Measurements from ENCODE around the gene WNT8A. TPM values are rescaled to one million over a fixed set of nuclear protein-coding genes. Genes with fewer than 3 reads are reported as not detected.
A peak's percentile ranks its signal among the peaks of the same experiment; 100 is the strongest.
"Not testable (repeated sequence)": the region's sequence is repeated elsewhere in the genome, so short reads cannot be mapped to it uniquely, and the experiment has no call there.

Gene WNT8A, protein sequence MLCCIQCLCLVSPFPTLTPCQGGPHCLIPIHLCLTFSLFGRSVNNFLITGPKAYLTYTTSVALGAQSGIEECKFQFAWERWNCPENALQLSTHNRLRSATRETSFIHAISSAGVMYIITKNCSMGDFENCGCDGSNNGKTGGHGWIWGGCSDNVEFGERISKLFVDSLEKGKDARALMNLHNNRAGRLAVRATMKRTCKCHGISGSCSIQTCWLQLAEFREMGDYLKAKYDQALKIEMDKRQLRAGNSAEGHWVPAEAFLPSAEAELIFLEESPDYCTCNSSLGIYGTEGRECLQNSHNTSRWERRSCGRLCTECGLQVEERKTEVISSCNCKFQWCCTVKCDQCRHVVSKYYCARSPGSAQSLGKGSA
- total RNA-seq = not detected
- long read RNA-seq = 0 reads

DNA sequence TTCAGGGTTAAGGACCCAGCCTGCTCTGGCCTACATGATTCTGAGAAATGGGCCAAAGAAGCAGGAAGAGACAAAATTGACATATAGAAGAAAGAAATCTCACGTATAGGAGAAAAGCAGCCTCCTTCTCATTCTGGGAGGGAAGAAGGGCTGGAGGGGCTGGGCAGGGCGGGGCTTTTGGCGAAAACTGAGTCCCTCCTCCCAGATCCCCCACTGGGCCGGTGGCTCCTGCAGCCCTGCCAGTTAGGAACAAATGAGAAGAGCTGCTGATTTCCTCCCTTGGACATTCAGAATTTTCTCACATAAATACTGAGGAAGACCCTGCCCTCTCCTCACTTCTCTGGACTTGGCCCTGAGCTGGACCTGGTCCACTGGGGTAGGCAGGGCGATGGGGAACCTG is at the start of gene WNT8A:
Gene WNT8A (plus strand): TSS at position 332 of the 400 bp plus-strand sequence. CDS start 95 bp downstream, outside the sequence.
- intact Hi-C loops (cut with DNase I) = no loop called here
- no peak for DNase-seq (ENCODE audit: low spot score)

DNA sequence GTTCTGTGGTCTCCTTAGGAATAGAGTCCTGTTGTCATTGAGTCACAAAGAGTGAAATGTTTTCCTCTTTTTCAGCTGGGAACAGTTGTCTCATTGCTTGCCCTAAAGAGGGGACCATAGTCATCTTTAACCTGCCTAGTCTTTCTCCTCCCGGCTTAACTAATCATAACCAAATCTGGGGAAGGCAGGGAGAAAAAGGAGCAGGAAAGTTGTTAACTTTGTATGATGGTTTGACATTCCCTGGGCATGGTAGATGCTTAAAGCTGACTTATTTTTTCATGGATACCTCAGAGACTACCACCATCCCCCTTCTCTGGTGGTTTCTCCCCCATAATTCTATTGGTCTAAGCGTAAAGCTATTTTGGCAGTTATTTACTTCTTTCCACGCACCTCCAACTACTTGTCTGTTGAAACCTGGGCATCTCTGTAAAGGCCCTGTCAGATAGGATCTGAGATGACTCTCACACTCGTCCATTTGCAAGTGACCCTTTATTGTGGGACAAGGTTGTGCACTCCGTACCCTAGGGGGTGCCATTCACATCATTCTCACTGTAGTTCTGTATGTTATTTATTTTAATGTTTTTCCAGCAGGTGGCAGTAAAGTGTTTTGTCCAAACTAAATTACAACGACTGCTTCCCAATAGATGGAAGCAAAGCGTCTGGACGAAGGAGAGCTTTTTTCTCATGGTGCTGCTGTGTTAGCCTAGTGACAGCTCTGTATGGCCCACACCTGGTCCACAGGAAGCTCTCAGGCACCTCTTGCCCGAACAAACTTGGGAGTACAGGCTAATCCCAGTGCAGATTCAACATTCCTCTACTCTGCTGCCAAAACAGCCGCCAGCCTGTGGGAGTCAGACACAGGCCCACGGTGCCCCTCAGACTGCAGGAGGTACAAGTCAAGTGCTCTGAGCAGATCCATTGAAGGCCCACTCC is 48.0 kb upstream of the WNT8A start:
- no peak for DNase-seq (ENCODE audit: low spot score)
- intact Hi-C loops (cut with DNase I) = loop anchor here (1.0 to 5.0 kb wide), 2 partner anchors 33 to 96 kb away; no protein-coding TSS in a partner anchor

DNA sequence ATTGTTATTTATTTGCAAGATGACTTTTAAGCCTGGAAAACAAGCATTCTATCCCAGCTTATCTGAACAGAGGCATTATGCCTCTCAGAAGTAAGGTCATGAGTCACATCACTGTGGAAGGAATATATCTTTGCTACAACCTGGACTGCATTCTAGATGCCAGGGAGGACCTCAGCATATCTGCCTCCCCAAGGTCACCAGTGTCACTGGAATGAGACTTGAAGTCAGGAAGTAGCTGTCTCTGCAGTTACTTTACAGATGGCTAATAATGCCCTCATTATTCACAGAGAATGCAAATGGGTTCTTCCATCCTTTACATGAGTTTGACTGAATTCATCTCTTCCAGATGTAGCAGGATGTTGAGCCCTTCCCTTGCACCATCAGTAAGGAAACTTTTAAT is 46.6 kb upstream of the WNT8A start:
- intact Hi-C loops (cut with DNase I) = loop anchor here (5.0 kb wide), 1 partner anchor 95 kb away; no protein-coding TSS in a partner anchor

DNA sequence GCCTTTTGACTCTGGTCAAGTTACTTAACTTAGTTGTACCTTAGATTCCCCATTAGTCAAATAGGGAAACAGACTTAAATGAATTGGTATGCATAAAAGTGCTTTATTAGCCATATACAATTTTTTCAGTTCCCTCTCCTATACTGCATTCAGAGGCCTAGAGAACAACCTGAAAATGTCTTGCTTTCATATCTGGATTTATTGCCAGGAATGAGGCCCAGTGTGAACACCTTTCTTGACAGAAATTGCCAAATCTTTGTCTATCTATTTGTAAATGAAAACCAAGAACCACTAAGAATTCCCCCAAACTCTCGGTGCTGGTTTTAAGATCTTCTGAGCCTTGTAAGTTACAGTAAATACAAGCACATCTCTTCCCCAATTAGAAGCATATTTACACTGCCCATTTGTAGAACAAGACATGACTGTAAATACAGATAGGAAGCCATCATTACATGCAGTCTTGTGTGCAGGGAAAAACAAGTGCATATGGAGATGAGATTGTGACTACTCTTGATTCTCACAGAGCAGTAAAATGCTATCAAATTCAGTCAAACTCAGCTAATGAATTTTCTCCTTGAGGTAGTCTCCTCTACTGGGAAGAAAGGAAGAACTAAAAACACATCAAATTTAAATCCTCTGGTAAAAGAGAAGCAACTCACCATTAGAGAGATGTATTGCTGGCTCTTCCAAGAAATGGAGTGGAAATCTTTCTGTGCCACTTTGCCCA is 45.8 kb upstream of the WNT8A start:
- intact Hi-C loops (cut with DNase I) = loop anchor here (5.0 kb wide), 1 partner anchor 94 kb away; no protein-coding TSS in a partner anchor

More for the DNA sequence above, 46.6 kb upstream of the WNT8A start:
- no peak for DNase-seq (ENCODE audit: low spot score)

DNA sequence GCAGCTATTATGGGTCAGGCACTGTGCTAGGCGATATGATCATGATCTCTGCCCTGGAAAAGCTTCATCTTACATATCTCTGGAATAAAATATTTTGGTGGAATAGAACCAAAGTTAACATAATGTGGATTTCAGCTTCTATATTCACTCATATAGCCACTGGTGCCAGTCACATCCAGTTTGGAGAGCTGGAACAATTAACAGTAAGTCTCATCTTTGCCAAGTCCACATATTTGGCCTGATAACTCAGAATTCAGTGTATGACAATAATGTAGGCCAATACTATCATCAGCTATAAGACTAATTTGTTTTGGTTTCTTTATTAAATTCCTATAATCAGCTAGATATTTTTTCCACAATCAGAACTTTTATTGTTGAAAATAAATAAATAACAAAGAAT is 45.0 kb upstream of the WNT8A start:
- intact Hi-C loops (cut with DNase I) = loop anchor here (5.0 kb wide), 1 partner anchor 93 kb away; no protein-coding TSS in a partner anchor
- no peak for DNase-seq (ENCODE audit: low spot score)

More for the DNA sequence above, 45.8 kb upstream of the WNT8A start:
- no peak for DNase-seq (ENCODE audit: low spot score)

DNA sequence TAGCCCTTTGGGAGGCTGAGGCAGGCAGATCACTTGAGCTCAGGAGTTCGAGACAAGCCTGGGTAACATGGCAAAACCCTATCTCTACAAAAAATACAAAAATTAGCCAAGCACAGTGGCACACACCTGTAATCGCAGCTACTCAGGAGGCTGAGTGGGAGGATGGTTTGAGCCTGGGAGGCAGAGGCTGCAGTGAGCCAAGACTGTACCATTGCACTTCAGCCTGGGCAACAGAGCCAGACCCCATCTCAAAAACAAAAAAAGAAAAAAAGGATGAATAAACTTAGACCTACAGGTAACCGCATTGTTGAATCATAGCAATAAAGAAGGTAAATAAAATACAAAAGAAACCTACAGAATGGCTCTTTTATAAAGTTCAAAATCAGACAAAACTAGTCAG is 38.5 kb upstream of the WNT8A start:
- intact Hi-C loops (cut with DNase I); DNase-seq (ENCODE audit: low spot score): not testable (repeated sequence)

DNA sequence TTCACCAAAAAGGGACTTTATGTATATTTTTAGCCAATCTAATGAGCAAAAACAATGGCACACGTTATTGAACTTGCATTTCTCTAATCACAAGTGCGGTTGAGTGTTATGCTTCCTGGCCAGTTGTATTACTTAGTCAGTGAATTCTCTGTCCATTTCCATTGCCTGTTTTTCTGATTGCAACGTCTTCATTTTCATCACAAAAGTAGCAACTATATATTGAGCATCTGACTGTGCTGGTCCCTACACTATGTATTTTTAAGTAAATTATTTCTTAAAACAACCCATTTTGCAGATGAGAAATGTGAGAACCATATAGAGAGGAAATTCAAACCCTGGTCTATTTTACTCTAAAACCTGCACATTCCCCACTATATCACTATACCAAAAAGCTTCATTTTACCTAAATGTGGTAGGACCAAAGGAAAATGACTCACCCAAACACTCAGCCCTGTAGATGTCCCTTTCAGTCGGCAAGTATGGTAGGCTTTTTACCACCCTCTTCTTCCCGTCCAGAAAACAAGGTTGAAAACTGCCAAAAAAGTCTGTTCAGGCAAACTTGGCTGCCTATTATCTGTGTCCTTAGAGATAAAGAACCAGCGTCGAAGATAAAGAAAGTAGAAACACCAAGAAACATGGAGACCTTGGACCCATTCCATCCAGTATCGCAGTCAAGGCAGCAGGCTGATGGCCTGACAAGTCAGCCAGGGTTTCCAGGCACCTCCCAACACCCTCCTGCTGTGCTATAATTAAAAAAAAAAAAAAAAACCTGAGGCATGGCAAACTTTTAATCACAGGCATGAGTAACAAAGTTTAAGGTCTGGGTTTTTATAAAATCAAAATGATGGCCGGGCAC is 32.2 kb upstream of the WNT8A start:
- intact Hi-C loops (cut with DNase I) = no loop called here
- DNase-seq (ENCODE audit: low spot score) = no peak

DNA sequence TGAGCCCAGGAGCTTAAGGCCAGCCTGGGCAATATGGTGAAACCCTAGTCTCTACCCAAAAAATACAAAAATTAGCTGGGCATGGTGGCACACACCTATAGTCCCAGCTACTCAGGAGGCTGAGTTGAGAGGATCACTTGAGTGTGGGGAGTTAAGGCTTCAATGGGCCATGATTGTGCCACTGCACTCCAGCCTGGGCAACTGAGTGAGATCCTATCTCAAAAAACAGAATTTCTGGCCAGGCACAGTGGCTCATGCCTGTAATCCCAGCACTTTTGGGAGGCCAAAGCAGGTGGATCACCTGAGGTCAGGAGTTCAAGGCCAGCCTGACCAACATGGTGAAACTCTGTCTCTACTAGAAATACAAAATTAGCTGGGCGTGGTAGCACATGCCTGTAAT is 31.1 kb upstream of the WNT8A start:
- DNase-seq (ENCODE audit: low spot score); intact Hi-C loops (cut with DNase I): not testable (repeated sequence)

DNA sequence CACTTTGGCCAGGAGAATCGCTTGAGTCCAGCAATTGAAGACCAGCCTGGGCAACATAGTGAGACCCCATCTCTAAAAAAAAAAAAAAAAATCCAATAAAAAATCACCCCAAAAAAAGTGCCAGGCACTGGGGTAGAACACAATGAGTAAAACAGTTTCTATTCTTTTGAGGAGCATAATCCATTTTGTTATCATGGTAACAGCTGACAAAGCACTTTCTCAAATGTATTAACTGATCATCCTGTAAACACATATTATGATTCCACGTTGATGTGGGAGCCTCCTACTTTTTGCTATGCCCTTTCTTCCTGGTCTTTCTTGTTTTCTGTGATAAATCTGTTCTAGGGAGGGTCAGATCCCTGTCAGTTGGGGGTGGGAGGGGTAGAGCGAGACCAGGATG is 30.3 kb upstream of the WNT8A start:
- intact Hi-C loops (cut with DNase I) = no loop called here
- no peak for DNase-seq (ENCODE audit: low spot score)

DNA sequence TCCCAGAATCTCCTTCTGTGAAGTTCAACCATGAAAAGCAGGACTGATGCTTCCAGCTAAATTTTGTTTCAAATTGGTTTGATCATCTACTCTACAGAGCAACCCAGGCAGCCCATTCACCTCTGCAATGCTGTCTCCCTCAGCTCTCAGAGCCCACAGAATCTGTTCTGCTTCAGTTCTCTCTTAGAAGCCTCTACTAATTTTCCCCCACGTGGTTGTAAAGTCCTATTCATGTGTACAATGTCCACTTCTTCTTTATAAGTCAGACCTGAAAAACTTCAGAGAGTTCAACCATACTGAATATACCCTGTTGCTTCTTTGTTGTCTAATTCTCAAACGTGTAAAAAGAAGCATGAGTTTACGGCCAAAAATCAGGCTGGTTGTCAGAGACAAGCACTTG is 29.6 kb upstream of the WNT8A start:
- no peak for DNase-seq (ENCODE audit: low spot score)
- intact Hi-C loops (cut with DNase I) = no loop called here

DNA sequence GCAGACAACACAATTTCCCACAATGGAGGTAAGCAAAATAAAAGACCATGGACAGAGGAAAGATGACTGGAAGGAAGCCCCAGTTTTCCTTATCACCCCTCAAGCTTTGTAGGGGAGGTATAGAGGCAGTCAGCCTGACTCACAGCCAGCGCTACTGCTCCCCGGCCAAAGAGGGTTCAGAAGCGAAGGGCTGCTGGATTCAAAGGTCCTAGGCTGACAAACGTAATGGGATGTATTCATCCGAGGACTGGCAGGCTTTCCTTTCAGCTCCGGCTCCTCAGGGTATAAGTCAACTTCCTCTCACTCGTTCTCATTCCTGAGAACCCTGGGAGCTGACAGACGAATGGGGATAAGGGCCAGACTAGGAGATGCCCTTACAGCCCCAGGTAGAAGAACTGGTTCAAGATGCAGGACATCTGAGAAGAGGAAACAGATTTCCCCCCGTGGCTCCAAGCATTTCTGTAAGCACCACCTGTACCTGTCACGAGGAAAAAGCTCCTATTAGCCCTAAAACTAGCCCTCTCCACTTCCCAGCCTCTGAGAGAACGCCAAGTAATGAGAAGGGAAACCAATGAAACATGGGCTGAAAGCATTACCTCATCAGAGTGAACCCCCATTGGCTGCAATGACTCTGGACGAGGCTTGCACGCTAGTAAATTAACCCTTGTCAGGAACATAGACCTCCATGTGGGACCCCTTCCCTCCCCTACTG is 28.8 kb upstream of the WNT8A start:
- intact Hi-C loops (cut with DNase I) = no loop called here
- DNase-seq (ENCODE audit: low spot score) = no peak

DNA sequence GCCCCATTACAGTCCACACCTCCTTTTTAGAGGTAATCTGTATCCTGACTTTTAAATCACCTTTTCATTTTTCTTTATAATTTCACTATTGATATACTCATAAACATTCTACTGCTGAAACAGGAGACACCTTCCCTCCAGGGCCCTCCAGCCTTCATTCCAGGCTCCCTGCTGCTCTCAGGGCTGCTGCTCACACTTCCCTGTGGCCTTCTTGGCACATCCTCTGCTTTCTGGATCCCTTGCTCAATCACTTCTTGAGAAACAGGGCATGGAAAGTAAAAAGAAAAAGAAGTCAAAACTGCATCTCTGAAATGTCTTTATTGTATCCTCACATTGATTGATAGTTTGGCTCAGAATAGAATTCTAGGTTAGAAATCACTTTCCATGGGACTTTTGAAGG is 19.3 kb upstream of the WNT8A start:
- intact Hi-C loops (cut with DNase I) = no loop called here
- DNase-seq (ENCODE audit: low spot score) = no peak

DNA sequence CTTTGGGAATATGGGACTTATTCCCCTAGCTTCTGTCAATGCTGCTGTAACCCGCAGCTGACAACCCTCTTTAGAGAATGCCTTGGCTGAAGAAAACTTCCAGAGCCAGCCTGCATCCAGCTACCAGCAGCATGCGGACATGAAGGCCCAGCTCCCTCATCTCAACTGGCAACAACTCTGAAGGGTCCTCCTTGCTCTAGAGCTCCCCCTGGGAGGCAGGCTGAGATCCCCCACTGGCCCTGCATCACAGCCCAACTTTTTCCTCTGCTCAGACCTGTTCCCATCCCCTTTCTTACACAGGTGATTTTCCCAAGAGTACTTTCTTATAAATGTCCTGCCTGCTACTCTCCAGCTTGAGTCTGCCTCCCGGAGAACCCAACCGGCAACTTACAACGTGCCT is 18.7 kb upstream of the WNT8A start:
- no peak for DNase-seq (ENCODE audit: low spot score)
- intact Hi-C loops (cut with DNase I) = loop anchor here (5.0 kb wide), 1 partner anchor 288 kb away; no protein-coding TSS in a partner anchor

DNA sequence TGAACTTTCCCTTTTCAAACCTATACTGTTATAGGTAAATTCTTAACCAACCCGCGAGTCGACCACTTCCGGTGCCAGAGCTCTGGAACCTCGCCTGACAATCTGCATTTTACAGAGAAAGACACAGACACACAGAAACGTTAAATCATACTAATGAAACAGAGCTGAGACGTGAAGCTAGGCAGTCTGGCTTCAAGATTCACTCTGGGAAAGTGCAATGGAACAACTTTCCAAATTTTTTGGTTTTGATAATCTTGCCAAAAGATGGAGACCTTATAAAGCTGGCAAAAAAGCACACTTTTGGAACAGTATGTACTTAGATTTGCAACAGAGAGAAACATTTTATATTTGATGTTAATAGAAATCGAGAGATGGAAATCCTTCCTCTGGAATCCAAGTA is 15.9 kb upstream of the WNT8A start:
- no peak for DNase-seq (ENCODE audit: low spot score)

DNA sequence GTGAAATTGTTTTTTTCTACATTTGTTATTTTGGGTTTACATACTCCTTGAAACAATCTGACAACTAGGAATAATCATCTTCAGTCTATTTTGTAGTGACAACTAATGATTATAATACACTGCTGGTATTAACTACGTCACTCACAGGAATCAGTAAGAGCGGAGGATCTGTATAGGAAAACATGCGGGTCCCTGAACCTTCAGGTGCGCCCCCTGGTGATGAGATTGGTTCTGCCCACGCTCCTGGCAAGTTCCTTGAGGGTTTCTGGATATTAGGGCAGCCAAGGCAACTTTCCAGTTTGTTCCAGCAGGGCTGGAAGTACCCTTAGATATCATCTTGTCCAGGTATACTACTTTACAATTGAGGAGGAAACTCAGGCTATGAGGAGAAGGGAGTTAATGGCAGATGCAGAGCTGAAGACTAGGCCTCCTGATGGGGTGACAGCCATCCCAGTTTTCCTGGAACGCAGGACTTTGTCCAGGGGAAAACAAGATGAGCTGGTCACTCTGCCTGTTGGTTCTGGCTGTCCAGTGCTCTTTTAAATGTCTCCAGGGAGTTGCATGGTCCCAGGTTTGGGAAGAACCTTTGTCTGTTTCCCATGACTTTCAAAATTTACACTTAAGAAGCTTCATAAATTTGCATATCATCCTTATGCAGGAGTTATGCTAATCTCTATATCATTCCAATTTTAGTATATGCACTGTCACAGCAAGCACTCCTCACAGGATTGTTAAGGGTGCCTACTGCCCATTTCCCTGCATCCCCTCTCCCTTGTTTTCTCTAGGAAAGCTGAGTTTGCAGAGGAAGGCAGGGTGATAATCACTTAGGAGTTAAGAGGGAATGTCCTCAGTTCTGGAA is 14.9 kb upstream of the WNT8A start:
- DNase-seq (ENCODE audit: low spot score) = peak; percentile 82
- intact Hi-C loops (cut with DNase I) = loop anchor here (1.0 to 5.0 kb wide), 2 partner anchors 33 to 292 kb away; no protein-coding TSS in a partner anchor

More for the DNA sequence above, 15.9 kb upstream of the WNT8A start:
- intact Hi-C loops (cut with DNase I) = loop anchor here (5.0 kb wide), 1 partner anchor 291 kb away; no protein-coding TSS in a partner anchor

DNA sequence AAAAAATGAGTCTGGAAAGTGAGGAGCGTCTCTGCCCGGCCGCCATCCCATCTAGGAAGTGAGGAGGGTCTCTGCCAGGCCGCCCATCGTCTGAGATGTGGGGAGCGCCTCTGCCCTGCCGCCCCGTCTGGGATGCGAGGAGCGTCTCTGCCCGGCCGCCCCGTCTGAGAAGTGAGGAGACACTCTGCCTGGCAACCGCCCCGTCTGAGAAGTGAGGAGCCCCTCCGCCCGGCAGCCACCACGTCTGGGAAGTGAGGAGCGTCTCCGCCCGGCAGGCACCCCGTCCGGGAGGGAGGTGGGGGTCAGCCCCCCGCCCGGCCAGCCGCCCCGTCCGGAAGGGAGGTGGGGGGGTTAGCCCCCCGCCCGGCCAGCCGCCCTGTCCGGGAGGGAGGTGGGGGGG is 13.8 kb upstream of the WNT8A start:
- intact Hi-C loops (cut with DNase I); DNase-seq (ENCODE audit: low spot score): not testable (repeated sequence)
